ENCODE results near the gene SLC16A13. TPM values are rescaled to one million over a fixed set of nuclear protein-coding genes. Genes with fewer than 3 reads are reported as not detected.

SLC16A13 gene
- total RNA-seq, 6 experiments from 2014 or later, result 1.6 to 3.4 (median 1.9) TPM

- Mint-ChIP-seq H3K36me3 (ENCODE audit: low read depth) (peaks cover 6% of the 10 kb centered on the region), H3K4me3 (no peak overlapping the region), H3K27ac (no peak overlapping the region; the same call in 1 of the 2 replicates), H3K9me3 (no peaks in the 10 kb centered on the region), H3K4me1 (ENCODE audit: low read depth) (peaks cover 32% of the 10 kb centered on the region), H3K27me3 (ENCODE audit: insufficient read depth) (no peaks in the 10 kb centered on the region; the same call in 1 of the 2 replicates)
- no peak for TF ChIP-seq CTCF (IDR thresholded peaks at IDR 0.05)
- no peak for DNase-seq
Observed at GRCh38 chr17:7007143-7007542, 28.7 kb upstream of the SLC16A13 start.

- no peak for TF ChIP-seq CTCF (IDR thresholded peaks at IDR 0.05)
- peaks cover 7% of the 10 kb centered on the region; the same call in 1 of the 2 replicates for H3K9me3 Mint-ChIP-seq
- H3K4me1 Mint-ChIP-seq (ENCODE audit: low read depth), result peaks cover 49% of the 10 kb centered on the region
- no peaks in the 10 kb centered on the region; the same call in 1 of the 2 replicates for H3K27me3 Mint-ChIP-seq (ENCODE audit: insufficient read depth)
- peak overlapping the region; percentile 99 for H3K4me3 Mint-ChIP-seq
- peaks cover 25% of the 10 kb centered on the region for H3K36me3 Mint-ChIP-seq (ENCODE audit: low read depth)
- no peak for DNase-seq
- no peak overlapping the region; the same call in 1 of the 2 replicates for H3K27ac Mint-ChIP-seq
Observed at GRCh38 chr17:7010523-7010922, 25.3 kb upstream of the SLC16A13 start.

GRCh38 chr17:7011415-7011814 is 24.4 kb upstream of the SLC16A13 start:
- no peak for TF ChIP-seq CTCF (IDR thresholded peaks at IDR 0.05)

GRCh38 chr17:7011942-7012254 is 23.9 kb upstream of the SLC16A13 start:
- peaks cover 57% of the 10 kb centered on the region for H3K4me1 Mint-ChIP-seq (ENCODE audit: low read depth)

More at GRCh38 chr17:7011415-7011814, 24.4 kb upstream of the SLC16A13 start:
- peaks cover 25% of the 10 kb centered on the region for H3K36me3 Mint-ChIP-seq (ENCODE audit: low read depth)
- H3K27me3 Mint-ChIP-seq (ENCODE audit: insufficient read depth), result no peaks in the 10 kb centered on the region; the same call in 1 of the 2 replicates
- peak overlapping the region; percentile 100 for H3K27ac Mint-ChIP-seq
- peak overlapping the region; percentile 99 for H3K4me3 Mint-ChIP-seq
- peaks cover 7% of the 10 kb centered on the region; the same call in 1 of the 2 replicates for H3K9me3 Mint-ChIP-seq
- peaks cover 57% of the 10 kb centered on the region for H3K4me1 Mint-ChIP-seq (ENCODE audit: low read depth)
- no peak for DNase-seq

GRCh38 chr17:7014261-7014994 is 21.4 kb upstream of the SLC16A13 start:
- peak; percentile 97 for DNase-seq
- peak overlapping the region; percentile 99 for H3K4me3 Mint-ChIP-seq
- H3K4me1 Mint-ChIP-seq (ENCODE audit: low read depth), result peaks cover 55% of the 10 kb centered on the region
- TF ChIP-seq CTCF (IDR thresholded peaks at IDR 0.05), result peak; percentile 95
- H3K36me3 Mint-ChIP-seq (ENCODE audit: low read depth), result peaks cover 23% of the 10 kb centered on the region
- peaks cover 7% of the 10 kb centered on the region; the same call in 1 of the 2 replicates for H3K9me3 Mint-ChIP-seq
- H3K27me3 Mint-ChIP-seq (ENCODE audit: insufficient read depth), result no peaks in the 10 kb centered on the region; the same call in 1 of the 2 replicates
- peak overlapping the region; percentile 100 for H3K27ac Mint-ChIP-seq

More at GRCh38 chr17:7011942-7012254, 23.9 kb upstream of the SLC16A13 start:
- Mint-ChIP-seq H3K9me3 (peaks cover 7% of the 10 kb centered on the region; the same call in 1 of the 2 replicates), H3K27me3 (ENCODE audit: insufficient read depth) (no peaks in the 10 kb centered on the region; the same call in 1 of the 2 replicates), H3K4me3 (peak overlapping the region; percentile 99), H3K27ac (peak overlapping the region; percentile 100), H3K36me3 (ENCODE audit: low read depth) (peaks cover 25% of the 10 kb centered on the region)
- no peak for DNase-seq
- no peak for TF ChIP-seq CTCF (IDR thresholded peaks at IDR 0.05)
